Fibroblast of lung (primary cell): ENCODE data around the gene TRAPPC5. TPM values are rescaled to one million over a fixed set of nuclear protein-coding genes. Genes with fewer than 3 reads are reported as not detected.

Source experiments
- DNase-seq, 2 donors: peaks; one replicate each; pipeline versions ENCODE4 v3.0.0 to v3.0.0-alpha.2; 2010; ENCODE audit warnings: low read depth in 2 of 2
- H2AFZ ChIP-seq: 2 replicates; pipeline ENCODE4 v1.5.1; 2012; ENCODE audit warnings: low read length, control low read depth, inconsistent platforms
- H3K27ac ChIP-seq: 2 replicates; pipeline ENCODE4 v1.5.1; 2011; ENCODE audit warnings: low read length, control low read depth; ENCODE audit not compliant: insufficient read depth
- H3K27me3 ChIP-seq: 2 replicates; pipeline ENCODE4 v1.5.1; 2011; ENCODE audit warnings: mild to moderate bottlenecking, low read length; ENCODE audit not compliant: control insufficient read depth, insufficient read depth
- H3K36me3 ChIP-seq: 2 replicates; pipeline ENCODE4 v1.5.1; 2011; ENCODE audit warnings: low read length; ENCODE audit not compliant: control insufficient read depth, insufficient read depth
- H3K4me1 ChIP-seq: 2 replicates; pipeline ENCODE4 v1.5.1; 2011; ENCODE audit warnings: low read length; ENCODE audit not compliant: control insufficient read depth, insufficient read depth; ENCODE audit errors: extremely low read depth
- H3K4me2 ChIP-seq: 2 replicates; pipeline ENCODE4 v1.5.1; 2011; ENCODE audit warnings: low read length, control low read depth; ENCODE audit not compliant: insufficient read depth; ENCODE audit errors: extremely low read depth
- H3K4me3 ChIP-seq, 4 experiments: fragments of 200-600 bp in 1 of 4; sonication (generic) in 1 of 4; replicated peaks in 1 of 4; 2 replicates each; pipeline ENCODE4 v1.5.1; 2011 to 2016; ENCODE audit warnings: low read length in 4 of 4, low read depth in 3 of 4, mild to moderate bottlenecking in 3 of 4, control low read depth in 2 of 4, inconsistent platforms in 1 of 4, mixed read lengths in 1 of 4; ENCODE audit not compliant: insufficient read depth in 1 of 4; ENCODE audit errors: control extremely low read depth in 1 of 4
- H3K79me2 ChIP-seq: 2 replicates; pipeline ENCODE4 v1.5.1; 2012; ENCODE audit warnings: mild to moderate bottlenecking, low read length, inconsistent platforms; ENCODE audit not compliant: control insufficient read depth, insufficient read depth
- H3K9ac ChIP-seq: 2 replicates; pipeline ENCODE4 v1.5.1; 2011; ENCODE audit warnings: mild to moderate bottlenecking, low read length, control low read depth; ENCODE audit not compliant: insufficient read depth
- H3K9me3 ChIP-seq: 2 replicates; pipeline ENCODE4 v1.5.1; 2012; ENCODE audit warnings: low read depth, low read length; ENCODE audit not compliant: control insufficient read depth, insufficient read depth
- H4K20me1 ChIP-seq: 2 replicates; pipeline ENCODE4 v1.5.1; 2011; ENCODE audit warnings: low read length; ENCODE audit not compliant: control insufficient read depth, insufficient read depth; ENCODE audit errors: extremely low read depth
- EZH2 ChIP-seq: IDR thresholded peaks from 2 replicates; pipeline ENCODE4 v1.5.1; 2012; ENCODE audit warnings: low read length, control low read depth, mild to moderate bottlenecking; ENCODE audit errors: missing control alignments
- polyA plus RNA-seq, 2 donors: library from polyadenylated mRNA; depleted of rRNA in 1 of 2; stranded (reverse) in 1 of 2; unstranded in 1 of 2; fragments of >200 nt; gene quantifications; 2 replicates each; pipeline ENCODE4 v1.2.1, GENCODE V29; 2011 to 2012; ENCODE audit warnings: missing spikeins in 1 of 2
- total RNA-seq: library from RNA; depleted of rRNA; stranded (reverse); fragments of >200 nt; gene quantifications from 2 replicates; pipeline ENCODE4 v1.2.1, GENCODE V29; 2014
- TF ChIP-seq, protein P1 (sequence below), 2 donors: IDR thresholded peaks in 1 of 2; conservative IDR thresholded peaks in 1 of 2; 1 replicate in 1 of 2; 2 replicates in 1 of 2; pipeline ENCODE4 v1.5.1; 2011 to 2012; ENCODE audit warnings: low read length in 2 of 2, control low read depth in 1 of 2, inconsistent platforms in 1 of 2, low read depth in 1 of 2, mild to moderate bottlenecking in 1 of 2

Gene TRAPPC5
- total and polyA plus RNA-seq, 2 donors (not counting 1 experiment from before 2014, with no cell fraction given) = 19.4 to 103 TPM

DNA sequence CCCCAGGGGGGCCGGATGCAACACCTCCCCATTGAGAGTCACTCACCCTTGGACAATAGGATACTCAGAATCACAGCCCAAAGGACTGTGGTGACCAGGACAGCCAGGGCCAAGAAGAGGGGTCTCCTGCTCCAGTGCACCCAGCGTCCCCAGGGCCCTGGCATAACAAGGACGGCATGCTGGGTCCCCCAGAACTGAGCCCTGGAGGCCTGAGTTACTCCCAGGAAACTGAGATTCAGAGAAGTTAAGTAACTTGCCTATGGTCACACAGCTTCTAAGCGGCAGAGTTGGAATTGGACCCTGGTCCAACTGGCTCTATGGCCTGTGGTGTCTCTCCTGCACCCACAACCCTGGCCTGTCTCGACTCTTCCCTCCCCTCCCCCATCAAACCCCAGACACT lies 51.0 kb downstream of the TRAPPC5 start:
- Histone ChIP-seq H3K27me3 (peaks cover 3% of the 10 kb centered on the region), H3K27ac (no peak overlapping the region)
- DNase-seq = no peak

DNA sequence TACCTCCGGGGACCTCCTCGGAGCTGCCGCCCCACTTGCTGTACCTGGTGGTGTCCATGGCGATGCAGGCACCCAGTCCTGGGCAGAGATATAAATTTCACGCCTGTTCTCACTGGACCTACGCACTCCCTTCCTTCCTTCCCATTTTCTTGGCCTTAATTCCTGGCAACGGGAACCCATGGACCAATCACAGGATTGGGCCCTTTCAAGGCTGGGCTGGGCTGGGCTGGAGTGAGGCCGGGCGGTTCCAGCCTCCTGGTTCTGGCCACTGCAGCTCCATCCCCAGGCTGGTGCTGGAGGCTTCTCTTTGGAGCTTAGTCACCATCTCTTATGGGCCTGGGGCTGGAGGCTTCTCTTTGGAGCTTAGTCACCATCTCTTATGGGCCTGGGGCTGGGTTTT lies 51.4 kb downstream of the TRAPPC5 start, which contains the start of gene CLEC4G:
Gene CLEC4G (minus strand): TSS at position 66 of the 400 bp plus-strand sequence. CDS start 8 bp downstream, at position 58.
- Histone ChIP-seq H3K9ac (no peak within 1 kb of the TSS), H4K20me1 (no peaks in the 10 kb centered on the region), H2AFZ (no peak within 1 kb of the TSS), H3K27ac (no peak within 1 kb of the TSS), H3K4me3 (no peak within 1 kb of the TSS), H3K79me2 (no peaks in the 10 kb centered on the region), H3K27me3 (peaks cover 3% of the 10 kb centered on the region), H3K4me2 (no peak within 1 kb of the TSS), H3K4me1 (no peaks in the 10 kb centered on the region), H3K9me3 (no peaks in the 10 kb centered on the region), H3K36me3 (no peaks in the 10 kb centered on the region)
- TF ChIP-seq, protein P1, sequence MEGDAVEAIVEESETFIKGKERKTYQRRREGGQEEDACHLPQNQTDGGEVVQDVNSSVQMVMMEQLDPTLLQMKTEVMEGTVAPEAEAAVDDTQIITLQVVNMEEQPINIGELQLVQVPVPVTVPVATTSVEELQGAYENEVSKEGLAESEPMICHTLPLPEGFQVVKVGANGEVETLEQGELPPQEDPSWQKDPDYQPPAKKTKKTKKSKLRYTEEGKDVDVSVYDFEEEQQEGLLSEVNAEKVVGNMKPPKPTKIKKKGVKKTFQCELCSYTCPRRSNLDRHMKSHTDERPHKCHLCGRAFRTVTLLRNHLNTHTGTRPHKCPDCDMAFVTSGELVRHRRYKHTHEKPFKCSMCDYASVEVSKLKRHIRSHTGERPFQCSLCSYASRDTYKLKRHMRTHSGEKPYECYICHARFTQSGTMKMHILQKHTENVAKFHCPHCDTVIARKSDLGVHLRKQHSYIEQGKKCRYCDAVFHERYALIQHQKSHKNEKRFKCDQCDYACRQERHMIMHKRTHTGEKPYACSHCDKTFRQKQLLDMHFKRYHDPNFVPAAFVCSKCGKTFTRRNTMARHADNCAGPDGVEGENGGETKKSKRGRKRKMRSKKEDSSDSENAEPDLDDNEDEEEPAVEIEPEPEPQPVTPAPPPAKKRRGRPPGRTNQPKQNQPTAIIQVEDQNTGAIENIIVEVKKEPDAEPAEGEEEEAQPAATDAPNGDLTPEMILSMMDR (conservative IDR thresholded peaks at IDR 0.05 in 1 of 2, IDR thresholded peaks at IDR 0.05 in 1 of 2; ENCODE audit: low read depth in 1 of 2, low read length in 2 of 2) = no peak
- TF ChIP-seq EZH2 = no peak
- no peak for DNase-seq

More for the DNA sequence above, 51.0 kb downstream of the TRAPPC5 start:
- no peak for TF ChIP-seq EZH2
- no peak overlapping the region for H3K4me2 ChIP-seq
- H3K9ac ChIP-seq = no peak overlapping the region
- no peaks in the 10 kb centered on the region for H3K36me3 ChIP-seq
- no peaks in the 10 kb centered on the region for H3K9me3 ChIP-seq
- no peaks in the 10 kb centered on the region for H4K20me1 ChIP-seq
- H3K4me1 ChIP-seq = no peaks in the 10 kb centered on the region
- H2AFZ ChIP-seq = no peak overlapping the region
- H3K4me3 ChIP-seq = no peak overlapping the region
- H3K79me2 ChIP-seq = no peaks in the 10 kb centered on the region

DNA sequence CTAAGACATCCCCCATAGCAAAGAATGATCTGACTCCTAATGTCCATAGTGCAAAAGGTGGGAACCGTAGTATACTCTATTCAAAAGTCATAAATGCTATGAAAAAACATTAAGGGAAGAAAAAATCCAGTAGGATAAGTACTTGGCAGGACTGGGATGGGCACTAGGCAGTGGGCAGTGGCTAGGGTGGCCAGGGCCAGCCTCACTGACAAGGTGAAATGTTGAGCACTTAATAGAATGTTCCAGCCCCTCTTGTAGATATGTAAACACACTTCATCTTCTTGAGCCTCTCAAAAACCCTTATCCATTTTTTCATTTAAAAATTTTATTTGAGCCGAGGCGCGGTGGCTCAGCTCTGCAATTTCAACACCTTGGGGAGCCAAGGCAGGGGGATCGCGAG lies 52.7 kb downstream of the TRAPPC5 start:
- H3K9ac ChIP-seq = no peak overlapping the region
- H3K27me3 ChIP-seq = peaks cover 3% of the 10 kb centered on the region
- H3K4me2 ChIP-seq = no peak overlapping the region

More for the DNA sequence above, 52.7 kb downstream of the TRAPPC5 start:
- DNase-seq = no peak
- Histone ChIP-seq H2AFZ (no peak overlapping the region), H3K36me3 (no peaks in the 10 kb centered on the region), H3K4me3 (no peak overlapping the region), H3K27ac (no peak overlapping the region), H4K20me1 (no peaks in the 10 kb centered on the region), H3K9me3 (no peaks in the 10 kb centered on the region), H3K79me2 (no peaks in the 10 kb centered on the region), H3K4me1 (no peaks in the 10 kb centered on the region)
- TF ChIP-seq EZH2 = no peak
- TF ChIP-seq, protein P1 (conservative IDR thresholded peaks at IDR 0.05 in 1 of 2, IDR thresholded peaks at IDR 0.05 in 1 of 2; ENCODE audit: low read depth in 1 of 2, low read length in 2 of 2) = no peak
